ENCODE measurements around the gene ALKBH5.

The ALKBH5 gene

GRCh38 chr17:18177722-18178121, 5.9 kb upstream of the ALKBH5 start:
- WGBS, result 98% methylated on average over 7 of the region's 8 CpGs
- no peak overlapping the region for H3K4ac ChIP-seq (ENCODE audit: low read depth in 1 of 2, low read length in 2 of 2)

GRCh38 chr17:18179196-18179595, 4.4 kb upstream of the ALKBH5 start:
- no peak overlapping the region for H4K8ac ChIP-seq (ENCODE audit: low read length)
- no peak overlapping the region for H3K4me3 ChIP-seq (ENCODE audit: insufficient read depth in 1 of 2, low read depth in 1 of 2, low read length in 2 of 2)
- H3K27me3 ChIP-seq (ENCODE audit: control insufficient read depth in 1 of 2, insufficient read depth in 1 of 2, low read length in 2 of 2), result no peaks in the 10 kb centered on the region
- H4K91ac ChIP-seq (ENCODE audit: low read length), result no peak overlapping the region
- H3K23ac ChIP-seq (ENCODE audit: low read length in 2 of 2), result no peak overlapping the region
- H2BK12ac ChIP-seq (ENCODE audit: low read length in 2 of 2), result no peak overlapping the region
- peaks cover 2% of the 10 kb centered on the region for H3K79me1 ChIP-seq (replicated peaks; ENCODE audit: low read length, poor library complexity, severe bottlenecking)
- no peak for DNase-seq
- no peaks in the 10 kb centered on the region for H3K9me3 ChIP-seq (ENCODE audit: control insufficient read depth, low read length)
- H2AFZ ChIP-seq (ENCODE audit: low read depth, low read length), result no peak overlapping the region
- no CpG with 5 or more reads among the region's 1 CpG for WGBS
- no peak overlapping the region for H3K27ac ChIP-seq (ENCODE audit: low read length, poor library complexity, severe bottlenecking)
- H3K4ac ChIP-seq (ENCODE audit: low read depth in 1 of 2, low read length in 2 of 2), result no peak overlapping the region
- no peak overlapping the region for H3K4me2 ChIP-seq (ENCODE audit: low read length, poor library complexity, severe bottlenecking)
- H2BK120ac ChIP-seq (ENCODE audit: low read depth, low read length), result no peak overlapping the region
- peaks cover 7% of the 10 kb centered on the region for H3K4me1 ChIP-seq (ENCODE audit: control insufficient read depth, insufficient read depth, low read depth, low read length)
- no peak overlapping the region for H2AK5ac ChIP-seq (ENCODE audit: low read length, severe bottlenecking)
- H3K18ac ChIP-seq (ENCODE audit: low read depth in 1 of 2, low read length in 2 of 2), result no peak overlapping the region
- H3K9ac ChIP-seq (ENCODE audit: low read length), result no peak overlapping the region
- H2BK15ac ChIP-seq (ENCODE audit: low read depth, poor library complexity, severe bottlenecking), result no peak overlapping the region
- no peaks in the 10 kb centered on the region for H3K36me3 ChIP-seq (ENCODE audit: control insufficient read depth in 1 of 2, insufficient read depth in 2 of 2, low read depth in 1 of 2, low read length in 2 of 2)
- no peak overlapping the region for H3K14ac ChIP-seq (ENCODE audit: low read length in 2 of 2)
- no peak overlapping the region for H2BK5ac ChIP-seq (ENCODE audit: low read depth, low read length, poor library complexity, severe bottlenecking)

More at GRCh38 chr17:18177722-18178121, 5.9 kb upstream of the ALKBH5 start:
- Histone ChIP-seq H3K14ac (ENCODE audit: low read length in 2 of 2) (no peak overlapping the region), H3K4me3 (ENCODE audit: insufficient read depth in 1 of 2, low read depth in 1 of 2, low read length in 2 of 2) (no peak overlapping the region), H2AFZ (ENCODE audit: low read depth, low read length) (no peak overlapping the region), H2BK15ac (ENCODE audit: low read depth, poor library complexity, severe bottlenecking) (no peak overlapping the region), H3K23ac (ENCODE audit: low read length in 2 of 2) (no peak overlapping the region), H4K91ac (ENCODE audit: low read length) (no peak overlapping the region), H3K36me3 (ENCODE audit: control insufficient read depth in 1 of 2, insufficient read depth in 2 of 2, low read depth in 1 of 2, low read length in 2 of 2) (no peaks in the 10 kb centered on the region), H4K8ac (ENCODE audit: low read length) (no peak overlapping the region), H3K9ac (ENCODE audit: low read length) (no peak overlapping the region), H3K18ac (ENCODE audit: low read depth in 1 of 2, low read length in 2 of 2) (no peak overlapping the region), H3K9me3 (ENCODE audit: control insufficient read depth, low read length) (no peaks in the 10 kb centered on the region), H2BK5ac (ENCODE audit: low read depth, low read length, poor library complexity, severe bottlenecking) (no peak overlapping the region), H2BK120ac (ENCODE audit: low read depth, low read length) (no peak overlapping the region), H3K4me2 (ENCODE audit: low read length, poor library complexity, severe bottlenecking) (no peak overlapping the region), H3K4me1 (ENCODE audit: control insufficient read depth, insufficient read depth, low read depth, low read length) (peaks cover 7% of the 10 kb centered on the region), H3K27me3 (ENCODE audit: control insufficient read depth in 1 of 2, insufficient read depth in 1 of 2, low read length in 2 of 2) (no peaks in the 10 kb centered on the region), H3K27ac (ENCODE audit: low read length, poor library complexity, severe bottlenecking) (no peak overlapping the region), H3K79me1 (replicated peaks; ENCODE audit: low read length, poor library complexity, severe bottlenecking) (peaks cover 2% of the 10 kb centered on the region), H2BK12ac (ENCODE audit: low read length in 2 of 2) (no peak overlapping the region), H2AK5ac (ENCODE audit: low read length, severe bottlenecking) (no peak overlapping the region)
- no peak for DNase-seq

- no peak overlapping the region for H3K4me2 ChIP-seq (ENCODE audit: low read length, poor library complexity, severe bottlenecking)
- no peak overlapping the region for H3K27ac ChIP-seq (ENCODE audit: low read length, poor library complexity, severe bottlenecking)
- H4K8ac ChIP-seq (ENCODE audit: low read length), result no peak overlapping the region
- H3K9ac ChIP-seq (ENCODE audit: low read length), result peak overlapping the region; percentile 36
- no peaks in the 10 kb centered on the region for H3K9me3 ChIP-seq (ENCODE audit: control insufficient read depth, low read length)
- H2AK5ac ChIP-seq (ENCODE audit: low read length, severe bottlenecking), result no peak overlapping the region
- peaks cover 10% of the 10 kb centered on the region for H3K4me1 ChIP-seq (ENCODE audit: control insufficient read depth, insufficient read depth, low read depth, low read length)
- no peak overlapping the region for H3K23ac ChIP-seq (ENCODE audit: low read length in 2 of 2)
- H2BK15ac ChIP-seq (ENCODE audit: low read depth, poor library complexity, severe bottlenecking), result peak overlapping the region; percentile 32
- peaks cover 2% of the 10 kb centered on the region for H3K79me1 ChIP-seq (replicated peaks; ENCODE audit: low read length, poor library complexity, severe bottlenecking)
- H3K18ac ChIP-seq (ENCODE audit: low read depth in 1 of 2, low read length in 2 of 2), result no peak overlapping the region
- no peak for DNase-seq
- H3K4me3 ChIP-seq (ENCODE audit: insufficient read depth in 1 of 2, low read depth in 1 of 2, low read length in 2 of 2), result no peak overlapping the region
- WGBS, result 89% methylated on average over 7 of the region's 7 CpGs
- H2BK5ac ChIP-seq (ENCODE audit: low read depth, low read length, poor library complexity, severe bottlenecking), result no peak overlapping the region
- H4K91ac ChIP-seq (ENCODE audit: low read length), result no peak overlapping the region
- H2BK12ac ChIP-seq (ENCODE audit: low read length in 2 of 2), result no peak overlapping the region
- no peak overlapping the region for H2BK120ac ChIP-seq (ENCODE audit: low read depth, low read length)
- H3K27me3 ChIP-seq (ENCODE audit: control insufficient read depth in 1 of 2, insufficient read depth in 1 of 2, low read length in 2 of 2), result no peaks in the 10 kb centered on the region
- H3K4ac ChIP-seq (ENCODE audit: low read depth in 1 of 2, low read length in 2 of 2), result no peak overlapping the region
- H2AFZ ChIP-seq (ENCODE audit: low read depth, low read length), result no peak overlapping the region
- H3K14ac ChIP-seq (ENCODE audit: low read length in 2 of 2), result no peak overlapping the region
- peaks cover 0 to 4% of the 10 kb centered on the region in 2 experiments for H3K36me3 ChIP-seq (ENCODE audit: control insufficient read depth in 1 of 2, insufficient read depth in 2 of 2, low read depth in 1 of 2, low read length in 2 of 2)
Measured at GRCh38 chr17:18179804-18180203, 3.8 kb upstream of the ALKBH5 start.

- H2BK120ac ChIP-seq (ENCODE audit: low read depth, low read length), result no peak overlapping the region
- H3K18ac ChIP-seq (ENCODE audit: low read depth in 1 of 2, low read length in 2 of 2), result no peak overlapping the region
- no peak overlapping the region for H3K4me2 ChIP-seq (ENCODE audit: low read length, poor library complexity, severe bottlenecking)
- no peaks in the 10 kb centered on the region for H3K27me3 ChIP-seq (ENCODE audit: control insufficient read depth in 1 of 2, insufficient read depth in 1 of 2, low read length in 2 of 2)
- WGBS, result 95% methylated on average over 5 of the region's 5 CpGs
- no peak overlapping the region for H3K4ac ChIP-seq (ENCODE audit: low read depth in 1 of 2, low read length in 2 of 2)
- H2BK15ac ChIP-seq (ENCODE audit: low read depth, poor library complexity, severe bottlenecking), result no peak overlapping the region
- H2AK5ac ChIP-seq (ENCODE audit: low read length, severe bottlenecking), result no peak overlapping the region
- no peak overlapping the region for H4K91ac ChIP-seq (ENCODE audit: low read length)
- H3K4me3 ChIP-seq (ENCODE audit: insufficient read depth in 1 of 2, low read depth in 1 of 2, low read length in 2 of 2), result peak overlapping the region in 1 of 2 experiments; percentile 89
- no peak overlapping the region for H2BK12ac ChIP-seq (ENCODE audit: low read length in 2 of 2)
- no peak overlapping the region for H2AFZ ChIP-seq (ENCODE audit: low read depth, low read length)
- H3K79me1 ChIP-seq (replicated peaks; ENCODE audit: low read length, poor library complexity, severe bottlenecking), result peaks cover 2% of the 10 kb centered on the region
- H3K4me1 ChIP-seq (ENCODE audit: control insufficient read depth, insufficient read depth, low read depth, low read length), result peaks cover 17% of the 10 kb centered on the region
- H3K14ac ChIP-seq (ENCODE audit: low read length in 2 of 2), result no peak overlapping the region
- H3K36me3 ChIP-seq (ENCODE audit: control insufficient read depth in 1 of 2, insufficient read depth in 2 of 2, low read depth in 1 of 2, low read length in 2 of 2), result peaks cover 4 to 8% of the 10 kb centered on the region in 2 experiments
- no peak overlapping the region for H3K23ac ChIP-seq (ENCODE audit: low read length in 2 of 2)
- DNase-seq, result no peak
- H2BK5ac ChIP-seq (ENCODE audit: low read depth, low read length, poor library complexity, severe bottlenecking), result no peak overlapping the region
- H3K9me3 ChIP-seq (ENCODE audit: control insufficient read depth, low read length), result no peaks in the 10 kb centered on the region
- H3K9ac ChIP-seq (ENCODE audit: low read length), result peak overlapping the region; percentile 96
- no peak overlapping the region for H4K8ac ChIP-seq (ENCODE audit: low read length)
- H3K27ac ChIP-seq (ENCODE audit: low read length, poor library complexity, severe bottlenecking), result no peak overlapping the region
Measured at GRCh38 chr17:18181358-18181757, 2.3 kb upstream of the ALKBH5 start.
